Fibroblast of pulmonary artery (primary cell): Measurements from ENCODE around the gene RECK.
A peak's percentile ranks its signal among the peaks of the same experiment; 100 is the strongest.
"Not testable (repeated sequence)": the region's sequence is repeated elsewhere in the genome, so short reads cannot be mapped to it uniquely, and the experiment has no call there.

Source experiments
- DNase-seq: peaks from one replicate; pipeline ENCODE4 v3.0.0-alpha.2; 2010; ENCODE audit warnings: low read depth
- H3K4me3 ChIP-seq: replicated peaks from 2 replicates; pipeline ENCODE4 v1.5.1; 2011; ENCODE audit warnings: low read depth, mild to moderate bottlenecking, control low read depth, low read length, moderate library complexity
- CTCF ChIP-seq: IDR thresholded peaks from 2 replicates; pipeline ENCODE4 v1.5.1; 2011; ENCODE audit warnings: mild to moderate bottlenecking, control low read depth, low read length, inconsistent platforms; ENCODE audit errors: missing control alignments

Gene RECK

GRCh38 chr9:36082931-36083330, 46.2 kb downstream of the RECK start:
- no peak overlapping the region for H3K4me3 ChIP-seq
- DNase-seq, result no peak
- TF ChIP-seq CTCF, result no peak

GRCh38 chr9:36086442-36086841, 49.7 kb downstream of the RECK start:
- DNase-seq, result no peak
- TF ChIP-seq CTCF, result no peak
- no peak overlapping the region for H3K4me3 ChIP-seq

- not testable (repeated sequence) for DNase-seq, H3K4me3 ChIP-seq
Measured at GRCh38 chr9:36087054-36087453, 50.3 kb downstream of the RECK start.

- TF ChIP-seq CTCF, result no peak
- no peak overlapping the region for H3K4me3 ChIP-seq
- no peak for DNase-seq
Measured at GRCh38 chr9:36088020-36088419, 51.3 kb downstream of the RECK start.

- peak; percentile 81 for DNase-seq
Measured at GRCh38 chr9:36091026-36091953, 54.6 kb downstream of the RECK start.

GRCh38 chr9:36092014-36092413, 55.3 kb downstream of the RECK start:
- no peak for TF ChIP-seq CTCF
- no peak for DNase-seq
- H3K4me3 ChIP-seq, result no peak overlapping the region

More at GRCh38 chr9:36091026-36091953, 54.6 kb downstream of the RECK start:
- TF ChIP-seq CTCF, result no peak
- H3K4me3 ChIP-seq, result no peak overlapping the region

- TF ChIP-seq CTCF, result no peak
- H3K4me3 ChIP-seq, result no peak overlapping the region
- DNase-seq, result no peak
Measured at GRCh38 chr9:36092509-36093215, 55.9 kb downstream of the RECK start.
